HL-60/S4 treated with phorbol 12-myristate 13-acetate at 8.2 ng/mL for 4 days and 3 days (cell line): ENCODE results near the gene HES4.
"Not testable (repeated sequence)": the region's sequence is repeated elsewhere in the genome, so short reads cannot be mapped to it uniquely, and the experiment has no call there.

Source experiments
- in situ Hi-C: fragments of 300-500 bp; cut with MboI; formaldehyde crosslinking; loops from 2 replicates; pipeline ENCODE4 v1.15.0; 2022; ENCODE audit warnings: low sequenced_read_pairs

The HES4 gene

DNA sequence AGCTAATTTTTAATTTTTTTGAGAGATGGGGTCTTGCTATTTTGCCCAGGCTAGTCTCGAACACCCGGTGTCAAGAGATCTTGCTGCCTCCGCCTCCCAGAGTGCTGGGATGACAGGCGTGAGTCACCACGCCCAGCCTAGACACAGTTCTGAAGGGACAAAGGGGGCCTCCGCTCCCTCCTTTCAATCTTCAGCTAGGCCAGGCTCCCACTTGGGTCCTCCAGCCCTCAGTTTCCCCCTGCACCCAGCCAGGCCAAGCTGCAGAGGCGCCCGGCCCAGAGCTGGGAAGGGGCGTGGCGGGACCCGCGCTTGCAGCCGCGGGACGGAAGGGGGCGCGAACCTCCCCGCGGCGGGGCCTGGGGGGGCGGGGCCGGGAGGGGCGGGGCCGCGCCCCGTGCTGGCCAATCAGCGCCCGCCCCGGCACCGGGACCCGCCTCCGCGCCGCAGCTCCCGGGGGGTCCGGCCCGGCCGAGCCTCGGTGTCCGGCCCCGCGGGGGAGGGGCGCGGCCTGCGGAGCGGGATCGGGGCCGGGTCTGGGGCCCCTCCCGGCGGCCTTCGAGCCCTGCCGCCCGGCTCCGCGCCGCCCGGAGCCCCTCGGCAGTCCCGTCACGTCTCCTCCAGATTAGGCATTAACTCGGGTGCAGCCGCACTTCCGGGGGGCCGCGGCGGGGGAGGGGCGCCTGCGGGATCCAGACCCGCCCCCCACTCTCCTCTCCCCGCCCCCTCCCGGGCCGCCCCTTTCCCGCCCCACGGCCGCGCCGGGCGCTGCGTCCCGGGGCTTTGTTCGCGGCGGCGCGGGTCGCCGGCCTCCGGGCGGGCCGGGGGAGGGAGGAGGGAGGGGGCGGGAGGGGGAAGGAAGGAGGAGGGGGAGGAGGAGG is 19.5 kb upstream of the HES4 start:
- in situ Hi-C loops = no loop called here

DNA sequence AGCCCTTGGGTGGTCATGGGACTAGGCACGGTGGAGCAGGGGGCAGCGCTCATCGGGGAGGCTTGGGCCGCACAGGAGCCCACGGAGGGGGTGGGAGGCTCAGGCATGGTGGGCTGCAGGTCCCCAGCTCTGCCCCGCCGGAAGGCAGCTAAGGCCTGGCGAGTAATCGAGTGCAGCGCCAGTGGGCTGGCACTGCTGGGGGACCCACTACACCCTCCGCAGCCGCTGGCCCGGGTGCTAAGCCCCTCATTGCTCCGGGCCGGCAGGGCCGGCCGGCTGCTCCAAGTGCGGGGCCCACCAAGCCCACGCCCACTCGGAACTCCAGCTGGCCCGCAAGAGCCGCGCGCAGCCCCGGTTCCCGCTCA is 18.4 kb upstream of the HES4 start:
- in situ Hi-C loops = not testable (repeated sequence)

GRCh38 chr1:1017397-1018320 is 17.8 kb upstream of the HES4 start:
- in situ Hi-C loops = not testable (repeated sequence)

DNA sequence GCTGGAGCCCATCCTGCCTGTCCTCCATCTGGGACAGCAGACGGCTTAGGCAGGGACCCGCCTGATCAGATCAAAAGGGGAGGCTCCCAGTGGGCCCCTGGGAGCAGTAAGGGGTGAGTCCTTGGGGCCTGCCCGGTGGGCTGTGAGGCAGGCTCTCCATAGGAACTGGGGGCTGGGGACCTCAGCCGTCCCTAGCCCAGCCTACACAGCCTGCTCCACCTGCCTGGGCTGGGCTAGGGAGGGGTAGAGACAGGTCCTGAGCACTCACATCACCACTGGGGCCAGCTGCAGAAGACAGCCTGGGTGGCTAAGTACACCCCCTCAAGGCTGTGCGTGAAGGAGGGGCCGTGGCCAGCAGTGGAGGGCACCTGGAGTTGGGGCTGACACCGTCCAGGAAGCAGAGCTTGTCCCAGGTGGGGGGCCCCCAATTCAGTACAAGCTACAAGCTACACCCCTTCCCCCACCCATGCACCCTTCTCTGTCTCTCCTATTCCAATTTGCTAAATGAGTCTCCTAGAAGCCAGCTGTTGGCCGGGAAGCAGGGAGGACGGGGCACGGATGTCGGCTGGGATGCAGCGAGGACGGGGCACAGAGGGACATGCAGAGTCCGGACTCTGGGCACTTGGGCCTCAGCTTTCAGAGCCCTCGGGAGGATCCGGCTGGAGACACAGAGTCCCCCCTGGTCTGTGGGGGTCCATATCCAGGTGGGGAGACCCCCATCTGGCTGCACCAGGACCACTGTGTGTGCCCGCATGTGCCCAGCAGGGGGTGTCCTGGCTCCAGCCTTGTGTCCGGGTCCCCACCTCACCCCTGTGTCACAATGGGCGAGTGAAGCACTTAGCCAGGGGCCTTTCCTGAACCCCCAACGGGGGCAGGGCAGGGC is 15.1 kb upstream of the HES4 start:
- in situ Hi-C loops = no loop called here

GRCh38 chr1:1013922-1014648 is 14.2 kb upstream of the HES4 start:
- in situ Hi-C loops = no loop called here

DNA sequence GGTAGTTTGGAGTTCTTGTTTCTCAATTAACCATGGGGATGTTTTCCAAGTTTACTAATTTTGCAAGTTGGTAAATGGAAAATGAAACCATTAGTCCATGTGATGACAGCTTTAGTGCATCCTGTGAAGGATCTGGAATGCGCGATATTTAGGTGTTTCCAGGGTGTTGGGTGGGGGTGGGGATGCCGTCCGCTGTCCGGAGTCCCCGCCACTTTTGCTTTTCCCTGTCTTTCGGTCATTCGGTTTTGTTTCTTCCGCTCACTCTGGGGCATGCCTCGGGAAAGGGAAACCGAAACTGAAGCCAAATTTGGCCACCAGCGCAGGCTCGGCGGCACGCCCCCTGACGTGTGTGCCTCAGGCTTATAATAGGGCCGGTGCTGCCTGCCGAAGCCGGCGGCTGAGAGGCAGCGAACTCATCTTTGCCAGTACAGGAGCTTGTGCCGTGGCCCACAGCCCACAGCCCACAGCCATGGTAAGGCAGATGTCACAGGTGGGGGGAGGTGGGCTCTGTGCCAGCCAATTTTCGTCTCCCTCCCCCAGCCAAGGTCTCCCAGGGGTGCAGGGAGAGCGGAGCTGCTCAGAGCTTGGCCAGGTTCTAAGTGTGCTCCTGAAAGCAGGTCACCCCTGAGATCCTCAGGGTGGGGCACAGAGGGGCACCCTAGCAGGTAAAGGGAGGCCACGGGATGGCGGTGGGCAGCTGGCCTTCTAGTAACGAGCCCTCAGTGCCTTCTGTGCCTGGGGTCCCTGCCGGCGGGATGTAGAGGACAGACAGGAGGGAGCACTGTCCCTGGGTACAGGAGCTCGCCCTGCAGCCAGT is 13.4 kb upstream of the HES4 start, which contains the start of gene ISG15:
TSS of gene ISG15 (plus strand) at position 393 of the 817 bp plus-strand sequence. CDS start at position 470, 77 bp downstream.
- in situ Hi-C loops = no loop called here

DNA sequence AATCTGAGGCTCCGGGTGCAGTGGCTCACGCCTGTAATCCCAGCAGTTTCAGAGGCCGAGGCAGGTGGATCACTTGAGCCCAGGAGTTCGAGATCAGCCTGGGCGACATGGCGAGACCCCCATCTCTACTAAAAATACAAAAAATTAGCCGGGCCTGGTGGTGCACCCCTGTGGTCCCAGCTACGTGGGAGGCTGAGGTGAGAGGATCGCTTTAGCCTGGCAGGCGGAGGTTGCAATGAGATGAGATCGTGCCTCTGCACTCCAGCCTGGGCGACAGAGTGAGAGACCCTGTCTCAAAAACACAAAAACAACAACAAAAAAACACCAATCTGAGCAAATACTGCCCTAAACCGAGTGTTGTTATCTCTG is 12.8 kb upstream of the HES4 start:
- in situ Hi-C loops = not testable (repeated sequence)

DNA sequence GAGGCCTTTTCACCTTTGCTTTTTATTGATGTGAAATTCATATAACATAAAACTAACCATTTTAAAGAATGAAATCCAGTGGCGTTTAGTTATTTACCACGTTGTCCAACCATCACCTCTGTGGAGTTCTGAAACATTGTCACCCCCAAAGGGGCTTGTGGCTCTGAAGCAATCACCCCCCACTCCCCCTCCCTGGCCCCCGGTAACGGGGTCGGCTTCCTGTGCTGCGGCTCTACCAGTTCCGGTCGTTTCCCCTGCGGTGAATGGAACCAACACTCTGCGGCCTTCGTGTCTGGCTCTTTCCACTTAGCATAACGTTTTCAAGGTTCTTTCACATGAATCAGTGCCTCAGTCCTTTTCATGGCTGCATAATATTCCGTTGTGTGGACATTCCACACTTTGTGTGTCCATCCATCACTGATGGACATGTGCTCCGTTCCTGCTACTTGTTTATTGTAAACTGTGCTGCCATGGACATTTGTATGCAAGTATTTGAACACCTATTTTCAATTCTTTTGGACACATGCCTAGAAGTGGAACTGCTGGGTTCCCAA is 11.6 kb upstream of the HES4 start:
- in situ Hi-C loops = no loop called here

- in situ Hi-C loops = not testable (repeated sequence)
Observed at GRCh38 chr1:1010131-1010530, 10.2 kb upstream of the HES4 start.

GRCh38 chr1:1006305-1007159 is 6.6 kb upstream of the HES4 start:
- in situ Hi-C loops = no loop called here

DNA sequence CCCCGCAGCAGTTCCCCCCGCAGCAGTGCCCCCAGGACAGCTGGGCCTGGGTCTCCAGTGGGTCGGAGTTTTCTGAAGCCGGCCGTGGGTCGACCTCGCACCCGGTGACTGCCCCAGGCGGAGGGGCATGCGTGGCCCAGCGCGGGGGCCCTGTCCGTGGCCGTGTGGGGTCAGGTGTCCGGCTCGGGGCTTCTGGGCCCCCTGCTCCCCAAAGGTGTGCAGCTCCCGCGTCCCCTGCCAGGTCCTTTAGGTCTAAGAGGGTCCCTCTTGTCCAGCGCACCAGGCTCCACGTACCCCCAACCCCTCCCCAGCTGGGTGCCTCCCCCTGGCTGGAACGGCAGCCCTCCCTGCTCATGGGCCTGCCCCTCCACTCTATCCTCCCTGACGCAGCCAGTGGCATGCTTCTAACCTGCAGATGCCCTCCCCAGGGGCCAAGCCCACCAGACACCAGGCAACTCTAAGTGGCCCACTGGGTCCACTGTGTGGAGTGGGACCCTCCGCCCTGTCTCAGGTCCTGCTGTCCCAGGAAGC is 5.9 kb upstream of the HES4 start:
- in situ Hi-C loops = no loop called here

GRCh38 chr1:1004780-1005697 is 5.1 kb upstream of the HES4 start:
- in situ Hi-C loops = no loop called here

- in situ Hi-C loops = no loop called here
Observed at GRCh38 chr1:1004420-1004779, 4.5 kb upstream of the HES4 start.

DNA sequence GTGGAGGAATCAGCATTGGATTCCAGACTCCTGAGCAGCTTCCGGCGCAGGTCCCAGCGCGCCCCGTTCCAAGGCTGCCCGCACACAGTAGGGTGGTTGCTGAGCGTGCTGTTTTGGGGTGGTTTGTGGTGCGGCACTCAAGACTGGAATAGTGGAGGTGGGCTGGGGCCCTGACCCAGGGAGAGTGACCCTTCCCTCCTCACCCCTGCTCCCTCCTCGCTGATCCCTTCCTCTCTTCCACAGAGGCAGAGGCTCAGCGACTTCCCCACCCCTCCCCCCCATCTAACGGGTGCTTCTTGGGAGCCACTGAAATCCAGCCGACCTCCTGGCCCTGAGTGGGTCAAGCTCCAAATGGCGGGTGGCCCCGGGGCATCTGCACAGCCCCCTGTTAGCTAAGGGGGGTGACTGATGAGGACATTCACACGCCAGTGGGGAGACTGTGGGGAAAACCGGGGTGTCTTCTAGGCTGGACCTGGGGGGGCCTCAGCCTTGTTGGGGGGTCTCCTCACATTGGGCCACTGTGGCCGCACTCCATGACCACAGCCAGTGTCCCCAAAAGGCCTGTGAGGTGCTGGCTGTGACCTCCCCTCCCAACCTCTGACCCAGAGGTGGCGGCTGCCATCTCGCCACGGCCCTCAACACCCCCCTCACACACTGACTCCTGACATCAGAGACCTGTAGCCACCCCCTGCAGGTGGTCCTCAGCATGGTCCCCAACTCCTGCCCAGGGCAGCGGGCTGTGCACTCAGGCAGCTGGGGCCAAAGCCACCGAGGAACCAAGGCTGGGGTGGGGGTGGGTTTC is 3.9 kb upstream of the HES4 start:
- in situ Hi-C loops = no loop called here

- in situ Hi-C loops = no loop called here
Observed at GRCh38 chr1:1001057-1001783, 1.3 kb upstream of the HES4 start.
